Omental fat pad (tissue), 4 donors: ENCODE measurements around the gene SLC15A1. TPM values are rescaled to one million over a fixed set of nuclear protein-coding genes. Genes with fewer than 3 reads are reported as not detected.
"Not testable (repeated sequence)": the region's sequence is repeated elsewhere in the genome, so short reads cannot be mapped to it uniquely, and the experiment has no call there.

Experiments
- ATAC-seq: fragments of 150-250 bp; one replicate; pipeline ENCODE4 v1.9.1; 2016; ENCODE audit warnings: mild to moderate bottlenecking, moderate library complexity; ENCODE audit not compliant: low FRiP score
- DNase-seq: peaks from one replicate; pipeline ENCODE4 v3.0.0-alpha.2; 2019; ENCODE audit warnings: low spot score
- small RNA-seq: library from RNA; depleted of rRNA; stranded (forward); fragments of <200 nt; gene quantifications from one replicate; pipeline ENCODE3, GENCODE V24; 2016
- total RNA-seq, 4 donors: library from RNA; depleted of rRNA; stranded (reverse); fragments of >200 nt; gene quantifications; one replicate each; pipeline ENCODE4 v1.1.0, GENCODE V29; 2016
- TF ChIP-seq, protein P1 (sequence below), 3 donors: fragments of 450-650 bp; IDR thresholded peaks; one replicate each; pipeline ENCODE4 v1.5.1; 2016 to 2017; ENCODE audit warnings: antibody characterized with exemption in 3 of 3, mild to moderate bottlenecking in 3 of 3, moderate library complexity in 2 of 3

SLC15A1 gene
- total RNA-seq, 4 donors from 2014 or later = 0.25 to 0.48 TPM; not detected in 2

DNA sequence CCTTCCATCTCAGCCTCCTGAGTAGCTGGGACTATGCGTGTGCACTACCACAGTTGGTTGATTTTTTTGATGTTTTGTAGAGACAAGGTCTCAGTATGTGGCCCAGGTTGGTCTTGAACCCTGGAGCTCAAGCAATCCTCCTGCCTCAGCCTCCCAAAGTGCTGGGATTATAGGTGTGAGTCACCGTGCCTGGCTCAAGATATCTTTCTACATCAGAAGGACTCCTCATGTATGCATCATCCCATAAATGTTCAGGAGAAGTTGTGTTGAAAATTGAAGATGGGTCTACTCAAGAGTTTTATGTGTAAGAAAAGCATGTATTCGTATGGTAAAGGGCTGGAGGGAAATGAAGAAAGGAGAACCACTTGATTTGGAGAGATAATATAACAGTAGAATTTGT is 103.8 kb downstream of the SLC15A1 start:
- no peak for ATAC-seq
- no peak for DNase-seq
- TF ChIP-seq, protein P1, sequence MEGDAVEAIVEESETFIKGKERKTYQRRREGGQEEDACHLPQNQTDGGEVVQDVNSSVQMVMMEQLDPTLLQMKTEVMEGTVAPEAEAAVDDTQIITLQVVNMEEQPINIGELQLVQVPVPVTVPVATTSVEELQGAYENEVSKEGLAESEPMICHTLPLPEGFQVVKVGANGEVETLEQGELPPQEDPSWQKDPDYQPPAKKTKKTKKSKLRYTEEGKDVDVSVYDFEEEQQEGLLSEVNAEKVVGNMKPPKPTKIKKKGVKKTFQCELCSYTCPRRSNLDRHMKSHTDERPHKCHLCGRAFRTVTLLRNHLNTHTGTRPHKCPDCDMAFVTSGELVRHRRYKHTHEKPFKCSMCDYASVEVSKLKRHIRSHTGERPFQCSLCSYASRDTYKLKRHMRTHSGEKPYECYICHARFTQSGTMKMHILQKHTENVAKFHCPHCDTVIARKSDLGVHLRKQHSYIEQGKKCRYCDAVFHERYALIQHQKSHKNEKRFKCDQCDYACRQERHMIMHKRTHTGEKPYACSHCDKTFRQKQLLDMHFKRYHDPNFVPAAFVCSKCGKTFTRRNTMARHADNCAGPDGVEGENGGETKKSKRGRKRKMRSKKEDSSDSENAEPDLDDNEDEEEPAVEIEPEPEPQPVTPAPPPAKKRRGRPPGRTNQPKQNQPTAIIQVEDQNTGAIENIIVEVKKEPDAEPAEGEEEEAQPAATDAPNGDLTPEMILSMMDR (IDR thresholded peaks at IDR 0.05) = no peak

DNA sequence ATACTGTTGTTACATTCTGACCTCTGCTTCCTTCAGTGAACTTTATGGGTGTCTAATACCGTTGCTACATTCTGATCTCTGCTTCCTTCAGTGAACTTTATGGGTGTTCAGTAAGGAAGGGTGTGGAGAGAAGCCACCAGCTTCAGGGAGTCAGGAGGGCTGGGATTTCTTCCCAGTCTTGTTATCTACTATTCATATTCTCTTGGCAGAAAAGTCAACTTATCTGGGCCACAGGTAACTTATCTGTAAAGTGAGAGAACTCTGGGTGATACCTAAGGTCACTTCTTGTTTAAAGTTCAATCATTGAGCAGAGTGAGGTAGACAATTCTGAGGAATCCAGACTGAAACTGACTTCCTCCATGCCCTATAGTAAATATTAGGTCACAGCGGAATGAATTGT is 104.3 kb downstream of the SLC15A1 start:
- ATAC-seq (no peak), DNase-seq (no peak)
- TF ChIP-seq, protein P1 (IDR thresholded peaks at IDR 0.05) = no peak

DNA sequence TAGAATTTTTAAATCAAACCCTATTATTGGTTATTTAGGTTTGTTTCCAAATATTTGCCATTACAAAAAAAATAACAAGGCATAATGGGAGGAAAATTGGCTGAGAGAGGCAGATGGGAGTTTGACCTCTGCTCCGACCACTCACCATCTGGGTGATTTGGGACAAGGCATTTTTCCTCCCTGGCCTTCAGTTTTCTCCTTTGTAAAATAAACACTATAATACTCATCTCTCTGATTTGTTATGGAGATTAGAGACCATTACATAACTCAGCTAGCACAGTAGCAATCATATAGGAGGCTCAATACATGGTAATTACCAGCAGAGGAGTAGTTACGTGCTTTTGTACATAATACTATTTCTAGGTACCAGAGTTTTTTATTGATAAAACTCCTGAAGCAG is 105.4 kb downstream of the SLC15A1 start:
- ATAC-seq (no peak), DNase-seq (no peak)
- TF ChIP-seq, protein P1 (IDR thresholded peaks at IDR 0.05) = no peak

DNA sequence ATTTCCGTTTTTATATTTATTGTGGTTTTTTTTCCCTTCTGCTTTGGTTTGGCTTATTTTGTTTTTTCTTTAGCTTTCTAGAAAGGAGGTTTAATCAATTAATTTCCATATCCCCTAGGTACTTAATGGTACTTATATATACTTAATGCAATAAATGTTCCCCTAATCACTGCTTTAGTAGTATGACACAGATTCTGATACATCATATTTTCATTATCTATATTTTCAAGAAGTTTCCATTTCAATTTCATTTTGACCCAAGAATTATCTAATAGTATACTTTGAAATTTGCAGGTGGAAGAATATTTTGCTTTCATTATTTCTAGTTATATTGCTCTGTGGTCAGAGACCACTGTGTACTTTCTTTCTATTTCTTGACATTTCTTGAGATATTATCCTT is 109.0 kb downstream of the SLC15A1 start:
- TF ChIP-seq, protein P1 (IDR thresholded peaks at IDR 0.05) = no peak
- ATAC-seq = no peak
- no peak for DNase-seq

DNA sequence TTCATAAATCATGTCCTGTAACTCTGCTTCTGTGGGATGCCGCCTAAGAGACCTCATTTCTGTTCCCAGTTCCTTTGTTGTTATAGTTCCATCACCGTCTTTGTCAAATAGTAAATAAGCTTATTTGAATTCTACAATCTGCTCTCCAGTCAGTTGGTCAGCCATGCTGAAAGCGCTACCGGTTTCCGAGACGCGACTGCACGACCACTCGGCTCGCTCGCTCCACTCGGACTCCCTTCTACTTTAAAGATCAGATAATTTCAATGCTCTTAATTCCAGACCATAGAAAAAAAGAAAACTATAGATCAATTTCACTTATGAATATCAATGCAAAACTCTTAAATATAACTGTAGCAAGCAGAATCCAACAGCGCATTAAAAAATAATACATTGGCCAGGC is 111.4 kb downstream of the SLC15A1 start:
- ATAC-seq (no peak), DNase-seq (no peak)
- TF ChIP-seq, protein P1 (IDR thresholded peaks at IDR 0.05) = no peak

DNA sequence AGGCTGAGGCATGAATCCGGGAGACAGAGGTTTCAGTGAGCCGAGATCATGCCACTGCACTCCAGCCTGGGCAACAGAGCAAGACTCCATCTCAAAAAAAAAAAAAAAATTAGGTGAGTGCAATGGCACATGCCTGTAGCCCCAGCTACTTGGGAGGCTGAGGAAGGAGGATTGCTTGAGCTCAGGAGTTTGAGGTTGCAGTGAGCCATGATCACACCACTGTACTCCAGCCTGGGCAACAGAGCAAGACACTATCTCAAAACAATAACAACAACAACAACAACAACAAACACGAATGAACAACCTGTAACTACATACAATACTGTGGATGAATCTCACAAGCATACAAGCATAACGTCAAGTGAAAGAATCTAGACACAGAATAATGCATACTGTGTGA is 112.7 kb downstream of the SLC15A1 start:
- not testable (repeated sequence) for ATAC-seq, DNase-seq

DNA sequence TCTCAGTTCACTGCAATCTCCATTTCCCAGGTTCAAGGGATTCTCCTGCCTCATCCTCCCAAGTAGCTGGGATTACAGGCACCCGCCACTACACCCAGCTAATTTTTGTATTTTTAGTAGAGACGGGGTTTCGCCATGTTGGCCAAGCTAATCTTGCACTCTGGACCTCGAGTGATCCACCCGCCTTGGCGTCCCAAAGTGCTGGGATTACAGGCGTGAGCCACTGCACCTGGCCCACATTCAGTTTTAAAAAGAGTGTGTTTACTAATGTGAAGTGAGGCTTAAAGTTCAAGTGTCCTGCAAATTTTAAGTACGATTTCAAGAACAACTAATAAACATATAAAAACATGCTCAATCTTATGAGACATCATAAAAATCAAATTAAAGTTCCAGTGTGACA is 114.1 kb downstream of the SLC15A1 start:
- DNase-seq, ATAC-seq: not testable (repeated sequence)

Small RNA genes within 50 kb of the gene (small RNA-seq; reads per million reads assigned to genes)
- not detected for gene RN7SL60P

Other genes with a start within 250 kb of the SLC15A1 start
- gene STK24, start 175.6 kb downstream of the SLC15A1 start, total RNA-seq = 10 to 100 TPM; 55.3 to 96.3 (median 83.9) TPM
- 100 to 1,000 TPM in 3 of 4 donors, 10 to 100 TPM in 1; 94.4 to 364 (median 145) TPM for gene DOCK9, start 225.4 kb upstream of the SLC15A1 start, total RNA-seq